Tibial nerve (tissue), 4 donors: ENCODE results near the gene LY6G6C.

Experiments
- CTCF ChIP-seq, 5 experiments: fragments of 200-600 bp in 3 of 5; fragments of 450-650 bp in 2 of 5; sonication (generic) in 3 of 5; IDR thresholded peaks; one replicate each; pipeline ENCODE4 v1.5.1; 2016 to 2019; ENCODE audit warnings: antibody characterized with exemption in 5 of 5, mild to moderate bottlenecking in 3 of 5, moderate library complexity in 2 of 5
- EP300 ChIP-seq, 2 donors: sonication (generic); formaldehyde crosslinking; IDR thresholded peaks; one replicate each; pipeline ENCODE4 v1.6.1; 2017; ENCODE audit warnings: antibody characterized with exemption in 2 of 2, mild to moderate bottlenecking in 1 of 2
- POLR2A ChIP-seq, 2 donors: fragments of 450-650 bp; IDR thresholded peaks; one replicate each; pipeline ENCODE4 v1.6.1; 2017; ENCODE audit warnings: antibody characterized with exemption in 2 of 2, mild to moderate bottlenecking in 2 of 2, moderate library complexity in 2 of 2

GRCh38 chr6:31721351-31722020 lies at the start of gene LY6G6C:
- no peak for TF ChIP-seq CTCF (IDR thresholded peaks at IDR 0.05)
- TF ChIP-seq POLR2A (IDR thresholded peaks at IDR 0.05): no peak
- no peak for TF ChIP-seq EP300 (IDR thresholded peaks at IDR 0.05)
